GM18517 (cell line): ENCODE measurements around the gene CTXN2.

Experiments used
- ATAC-seq: cut with Tn5 transposase; IDR thresholded peaks from one replicate; pipeline ENCODE4 v1.9.1; 2021; ENCODE audit warnings: mild to moderate bottlenecking, moderate library complexity; ENCODE audit not compliant: unreplicated experiment

The CTXN2 gene

DNA sequence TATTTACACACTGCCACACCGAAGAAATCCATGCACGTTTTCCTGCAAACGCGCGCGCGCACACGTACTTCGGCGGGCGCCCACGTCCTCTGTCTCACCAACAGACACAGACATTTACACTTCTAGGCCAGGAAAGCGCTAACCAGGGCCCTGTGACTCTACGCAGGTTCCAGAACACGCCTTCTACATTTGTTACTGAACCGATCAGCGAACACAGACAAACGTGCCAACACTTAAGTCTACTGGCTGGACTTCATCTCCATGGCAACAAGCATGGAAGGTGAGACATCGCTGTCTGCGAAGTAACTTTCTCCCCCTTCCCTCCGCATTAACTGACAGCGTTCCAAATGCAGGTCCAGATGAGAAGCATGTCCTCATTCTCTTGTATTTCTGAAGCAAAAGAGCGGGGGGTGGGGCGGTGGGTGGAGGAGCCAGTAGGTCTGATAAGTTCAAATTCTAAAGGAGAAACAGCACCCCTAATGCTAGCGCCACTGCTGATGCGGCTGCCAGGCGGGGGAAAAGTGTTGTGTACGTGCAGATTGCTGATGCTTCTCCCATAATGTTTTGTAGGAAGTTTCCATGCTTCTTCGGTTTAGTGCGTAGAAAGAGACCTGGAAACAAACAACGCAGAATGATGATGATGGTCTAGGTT is at the start of gene CTXN2:
TSS of gene CTXN2 (plus strand) at position 92 of the 652 bp plus-strand sequence. CDS start 9,636 bp downstream, outside the sequence.
- ATAC-seq, result no peak

DNA sequence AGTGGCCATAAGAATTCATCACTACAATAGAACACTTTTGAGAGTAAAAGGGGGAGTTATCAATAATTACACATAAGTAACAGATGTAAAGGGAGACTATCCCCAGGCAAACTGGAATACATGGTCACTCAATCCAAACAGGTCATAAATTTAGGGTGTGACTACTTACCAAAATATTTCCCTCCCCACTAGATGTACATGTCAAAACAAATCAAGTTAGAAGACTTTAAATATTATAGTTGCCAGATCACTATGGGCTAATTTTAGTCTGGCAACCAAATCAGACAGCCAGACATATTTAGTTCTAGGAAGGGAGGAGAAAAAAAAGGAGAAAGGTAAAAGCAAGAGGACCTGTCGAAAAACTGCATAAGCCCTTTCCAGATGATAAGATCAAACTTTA is 47.6 kb upstream of the CTXN2 start:
- ATAC-seq, result no peak

DNA sequence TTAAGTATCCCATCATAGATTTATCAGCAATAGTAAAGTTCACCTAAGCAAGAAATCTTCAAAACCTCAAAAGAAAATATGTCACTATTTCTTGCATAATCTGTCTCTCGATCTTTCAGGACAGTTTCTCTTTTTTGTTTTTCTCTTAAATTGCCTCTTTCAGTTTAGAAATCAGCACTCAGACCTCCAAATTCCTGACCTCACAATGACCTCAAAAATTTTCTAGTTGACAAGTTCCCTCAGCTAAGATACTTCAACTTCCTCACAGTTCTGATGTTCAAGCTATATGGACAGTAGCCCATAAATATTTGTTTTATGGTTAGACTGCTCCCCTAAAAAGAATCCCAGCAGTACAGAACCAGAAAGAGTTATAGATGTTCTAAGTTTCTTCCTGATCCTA is 46.6 kb upstream of the CTXN2 start:
- peak; percentile 84 for ATAC-seq

DNA sequence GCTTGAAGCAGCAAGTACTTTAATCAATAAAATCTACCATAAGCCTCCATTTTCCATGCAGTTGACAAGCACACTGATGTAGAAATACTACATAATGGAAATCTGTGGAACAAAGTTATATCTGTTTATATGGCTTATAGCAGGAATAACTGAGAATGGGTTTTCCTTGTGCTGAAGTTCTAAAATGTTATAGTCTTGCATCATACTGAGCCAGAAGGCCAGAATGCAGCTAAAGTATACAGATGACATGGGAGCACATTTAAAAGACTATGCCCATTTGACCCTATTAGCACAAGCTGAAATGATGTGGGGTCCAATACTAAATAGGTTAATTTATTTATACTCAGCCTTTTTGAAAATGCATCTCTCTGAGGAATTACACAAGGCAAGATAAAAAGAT is 45.5 kb upstream of the CTXN2 start:
- no peak for ATAC-seq

DNA sequence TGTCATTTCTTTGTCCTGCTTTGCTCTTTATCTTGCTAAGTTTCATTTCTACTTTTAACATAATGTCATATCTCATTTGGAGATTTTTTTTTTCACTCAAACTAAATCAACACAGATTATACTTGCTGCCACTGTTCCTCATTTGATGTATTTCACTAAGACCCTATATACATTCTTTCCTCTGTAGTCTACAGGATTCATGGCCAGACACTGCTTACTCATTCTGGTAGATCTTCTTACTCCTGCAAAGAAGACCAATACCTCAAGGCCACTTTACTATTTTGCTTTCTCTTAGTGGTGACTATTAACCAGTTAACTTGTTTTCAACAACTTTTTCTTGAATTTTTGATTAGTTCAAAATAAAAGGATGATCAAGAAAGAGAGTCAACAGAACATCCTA is 44.1 kb upstream of the CTXN2 start:
- no peak for ATAC-seq

DNA sequence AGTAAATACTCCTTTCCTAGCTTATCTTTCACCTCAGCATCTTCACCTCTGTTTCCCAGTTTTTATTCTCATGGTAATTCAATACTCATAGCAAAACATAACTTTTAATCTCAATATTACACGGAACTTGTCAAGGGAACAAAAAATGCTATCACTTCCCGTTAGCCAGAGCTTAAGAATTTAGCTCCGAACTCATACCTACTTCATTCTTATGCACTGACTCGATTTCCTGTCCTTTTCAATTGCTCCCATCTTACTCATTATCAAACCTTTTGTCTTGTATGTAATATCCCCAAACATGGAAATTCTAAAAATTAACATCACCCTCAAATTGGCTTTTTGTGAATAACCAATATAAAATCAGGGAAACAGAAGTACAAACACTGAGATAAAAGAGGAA is 41.6 kb upstream of the CTXN2 start:
- no peak for ATAC-seq

DNA sequence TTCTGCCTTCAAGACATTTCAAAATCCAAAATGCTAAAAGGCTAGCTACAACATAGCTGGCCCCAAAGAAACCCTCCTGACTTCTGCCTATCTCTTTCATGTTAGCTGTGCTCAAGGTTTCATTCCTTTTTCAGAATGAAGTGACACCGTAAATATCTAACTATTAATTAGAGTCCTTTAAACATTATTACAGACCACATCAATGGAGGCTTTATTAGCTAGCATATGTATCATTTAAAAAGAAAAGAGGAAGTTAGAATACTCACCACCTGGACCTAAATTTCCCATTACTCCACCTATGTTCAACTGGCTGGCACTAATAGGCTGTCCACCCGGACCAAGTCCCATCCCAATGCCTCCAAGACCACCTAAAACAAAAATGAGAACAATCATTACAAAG is 37.9 kb upstream of the CTXN2 start:
- ATAC-seq, result no peak

DNA sequence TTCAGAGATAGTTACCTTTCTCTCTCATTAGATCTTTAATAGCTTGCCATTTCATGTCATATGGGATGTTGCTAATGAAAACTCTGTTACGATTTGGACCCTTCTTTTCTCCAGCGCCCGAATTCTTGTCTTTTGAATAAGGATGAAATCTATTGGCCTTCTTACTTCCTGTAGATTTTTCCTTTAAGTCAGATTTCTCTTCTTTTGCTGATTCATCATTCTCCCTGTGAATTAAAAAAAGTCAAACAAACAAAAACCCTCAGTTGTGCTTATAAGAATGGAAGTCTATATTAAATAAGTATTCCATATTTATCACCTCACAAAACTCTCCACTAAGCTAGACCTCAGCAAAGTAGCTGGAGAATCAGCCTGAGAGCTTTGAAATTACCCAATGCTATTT is 22.8 kb upstream of the CTXN2 start:
- no peak for ATAC-seq

DNA sequence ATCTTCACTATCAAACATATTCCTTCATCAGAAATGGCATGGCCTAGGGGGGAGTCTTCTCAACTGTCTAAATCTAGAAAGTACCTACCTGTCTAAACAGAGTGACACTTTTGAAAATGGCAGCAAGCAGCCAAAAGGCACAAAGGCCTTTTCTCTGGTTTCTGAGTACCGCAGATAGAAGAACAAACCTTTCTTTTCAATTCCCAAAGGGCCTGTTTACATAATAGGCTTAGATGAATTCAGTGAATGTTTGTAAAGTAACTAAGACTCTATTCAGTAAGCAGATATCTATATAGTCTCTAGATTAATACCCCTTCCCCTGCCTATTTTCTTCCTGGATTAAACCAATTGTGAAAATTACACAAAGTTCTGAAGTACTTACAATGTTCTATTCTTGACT is 20.5 kb upstream of the CTXN2 start:
- ATAC-seq, result no peak

DNA sequence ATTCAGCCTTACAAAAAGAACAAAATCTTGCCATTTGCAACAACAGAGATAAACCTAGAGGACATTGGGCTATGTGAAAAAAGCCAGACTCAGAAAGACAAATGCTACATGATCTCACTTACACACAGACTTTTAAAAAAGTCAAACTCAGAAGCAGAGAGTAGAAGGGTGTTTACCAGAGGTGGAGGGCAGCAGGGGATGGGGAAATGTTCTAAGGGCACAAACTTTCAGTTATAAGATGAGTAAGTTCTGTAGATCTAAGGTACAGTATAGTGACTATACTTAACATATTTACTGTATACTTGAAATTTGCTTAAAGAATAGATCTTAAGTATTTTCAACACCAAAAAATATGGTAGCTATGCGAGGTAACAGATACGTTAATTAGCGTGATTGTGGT is 16.3 kb upstream of the CTXN2 start:
- peak; percentile 42 for ATAC-seq

DNA sequence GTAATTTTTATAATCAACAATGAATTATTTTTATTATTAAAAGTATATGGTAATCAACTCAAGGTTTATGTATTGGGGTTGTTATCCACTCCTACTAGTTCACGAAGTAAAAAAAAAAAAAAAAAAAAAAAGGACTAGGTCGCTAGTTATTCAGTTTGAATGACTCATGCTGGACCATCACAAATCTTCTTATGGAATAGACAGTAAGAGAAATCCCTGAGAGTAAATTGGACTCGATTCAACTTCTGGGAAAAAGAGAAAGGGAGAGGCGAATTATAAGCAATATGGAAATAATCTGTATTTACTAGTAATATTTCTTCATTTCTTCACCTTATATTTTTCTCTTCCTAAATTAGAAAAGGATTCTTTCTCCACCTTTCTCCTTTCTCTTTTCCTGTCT is 15.4 kb upstream of the CTXN2 start:
- ATAC-seq, result no peak

DNA sequence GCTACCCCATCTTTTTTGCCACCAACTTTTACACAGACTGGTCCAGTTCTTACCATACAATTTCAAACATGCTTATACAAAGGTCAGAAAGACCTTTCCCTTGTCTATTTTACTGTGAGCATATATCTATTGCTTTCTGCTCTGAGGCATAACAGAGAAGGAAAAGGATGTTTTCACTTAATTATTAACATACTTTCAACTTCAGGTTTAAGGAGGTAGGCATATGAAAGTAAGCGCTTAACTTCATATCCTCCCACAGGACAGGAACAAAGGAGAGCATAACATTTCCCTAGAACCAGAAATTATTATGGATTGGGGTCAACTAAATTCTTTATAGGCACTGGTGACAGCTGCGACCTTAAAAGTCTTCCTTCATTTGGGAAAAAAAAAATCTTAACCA is 14.5 kb upstream of the CTXN2 start:
- ATAC-seq, result no peak

DNA sequence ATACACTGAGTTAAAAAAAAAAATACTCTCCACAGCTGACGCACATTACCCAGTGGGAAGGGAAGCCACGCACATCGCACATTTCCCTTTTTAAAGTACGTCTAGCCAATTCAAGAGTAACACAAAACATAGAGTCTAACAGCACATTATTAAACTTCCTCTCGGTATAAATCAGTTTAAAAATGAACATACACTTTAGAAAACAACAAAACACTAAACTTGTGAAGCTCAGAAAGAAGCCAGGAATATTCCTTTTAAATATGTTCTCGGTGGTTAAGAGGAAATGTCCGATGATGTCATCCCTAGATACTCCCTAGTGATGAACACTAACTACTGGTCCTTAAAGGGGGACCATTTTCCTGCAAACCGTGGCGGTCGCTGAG is 14.1 kb upstream of the CTXN2 start:
- peak; percentile 61 for ATAC-seq

DNA sequence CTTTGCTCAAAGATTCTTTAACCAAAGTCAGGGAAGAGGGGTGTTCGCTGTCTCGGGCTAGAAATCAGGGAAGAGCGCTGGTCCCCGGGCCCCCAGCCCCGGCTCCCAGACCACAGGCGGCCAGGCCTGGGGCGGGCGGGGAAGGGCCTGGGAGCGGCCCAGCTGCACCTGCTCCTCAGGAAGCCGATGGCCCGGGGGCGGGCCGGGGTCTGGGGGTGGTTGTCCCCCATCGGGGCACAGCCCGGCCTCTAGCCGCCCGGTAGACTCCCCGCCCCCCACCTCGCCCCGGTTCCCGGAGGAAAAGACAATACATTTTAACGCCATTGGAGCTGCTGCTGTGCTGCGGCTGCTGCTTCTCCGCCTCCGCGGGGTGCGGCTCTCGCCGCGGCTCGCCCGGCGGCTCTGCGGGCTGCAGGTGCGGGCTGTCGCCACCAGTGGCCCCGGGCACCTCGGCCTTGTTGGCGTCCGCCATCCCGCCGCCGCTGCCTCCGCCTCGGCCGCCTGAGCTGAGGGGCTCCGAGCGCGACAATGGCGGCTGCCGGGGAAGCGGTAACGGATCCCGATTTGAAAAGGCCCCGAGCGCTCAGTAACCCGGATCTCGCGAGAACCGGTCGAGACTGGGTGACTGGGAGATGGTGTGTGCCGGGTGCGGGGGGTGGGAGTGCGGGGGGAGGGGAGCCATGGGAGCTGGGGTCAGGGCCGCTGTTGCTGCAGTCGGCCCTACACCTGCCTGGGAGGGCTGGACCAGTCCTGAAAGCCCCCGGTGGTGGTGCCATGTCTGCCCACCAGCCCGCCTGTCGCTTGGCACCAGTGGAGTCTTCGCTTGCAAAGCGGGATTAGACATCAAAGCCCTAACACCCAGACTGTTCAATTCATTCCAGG is 13.5 kb upstream of the CTXN2 start, which contains the start of gene MYEF2:
TSS of gene MYEF2 (minus strand) at position 530 of the 882 bp plus-strand sequence. CDS start at position 472, 58 bp downstream.
- ATAC-seq, result peak; percentile 61

DNA sequence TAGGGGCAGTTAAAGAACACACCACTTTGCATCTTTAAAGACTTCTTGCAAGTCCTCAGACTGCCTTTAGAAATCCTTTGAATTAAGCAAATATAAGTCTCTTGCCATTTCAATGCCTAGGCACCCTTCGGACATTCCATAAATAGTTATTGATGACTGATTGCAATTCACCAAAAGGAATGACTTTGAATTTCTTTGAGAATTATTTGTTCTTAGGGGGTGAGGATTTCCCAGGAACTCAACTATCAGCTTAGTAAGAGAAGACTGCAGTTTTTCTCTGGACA is 12.9 kb upstream of the CTXN2 start:
- peak; percentile 2 for ATAC-seq

DNA sequence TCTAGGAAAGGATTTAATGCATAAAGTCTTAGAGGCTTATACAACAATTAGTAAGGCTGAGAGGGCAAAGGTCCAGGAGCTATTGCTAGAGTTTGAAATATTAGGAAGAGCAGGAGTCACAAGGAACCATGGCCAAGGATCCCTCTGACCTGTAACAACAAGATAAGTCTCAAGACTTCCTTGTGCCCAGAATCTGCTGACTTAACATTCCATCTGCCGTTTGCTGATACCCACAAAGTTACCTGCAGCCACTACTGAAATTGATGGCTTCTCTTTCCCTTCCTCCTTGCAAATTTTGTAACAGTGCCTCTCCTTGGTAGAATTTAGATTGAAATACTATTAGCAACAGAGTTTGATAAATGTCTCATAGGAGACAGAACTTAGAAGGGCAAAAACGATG is 8.7 kb upstream of the CTXN2 start:
- no peak for ATAC-seq

DNA sequence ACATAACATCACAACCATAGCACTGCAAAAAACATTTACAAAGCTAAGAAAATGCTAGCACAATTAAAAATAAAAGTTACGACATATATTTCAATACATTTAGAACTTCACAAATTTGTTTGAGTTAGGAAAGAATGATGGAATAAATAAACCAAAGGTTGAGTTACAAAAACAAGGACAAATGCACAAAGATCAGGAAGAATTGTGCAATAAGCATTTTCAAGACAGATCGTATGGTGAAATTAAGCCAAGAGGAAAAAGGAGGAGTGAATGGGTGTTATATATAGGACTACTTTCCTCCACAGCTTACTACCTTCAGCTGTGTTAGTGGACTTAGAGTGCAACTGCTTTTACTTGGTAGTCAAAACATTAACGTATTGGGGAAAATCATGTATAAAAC is 5.9 kb upstream of the CTXN2 start:
- ATAC-seq, result no peak

DNA sequence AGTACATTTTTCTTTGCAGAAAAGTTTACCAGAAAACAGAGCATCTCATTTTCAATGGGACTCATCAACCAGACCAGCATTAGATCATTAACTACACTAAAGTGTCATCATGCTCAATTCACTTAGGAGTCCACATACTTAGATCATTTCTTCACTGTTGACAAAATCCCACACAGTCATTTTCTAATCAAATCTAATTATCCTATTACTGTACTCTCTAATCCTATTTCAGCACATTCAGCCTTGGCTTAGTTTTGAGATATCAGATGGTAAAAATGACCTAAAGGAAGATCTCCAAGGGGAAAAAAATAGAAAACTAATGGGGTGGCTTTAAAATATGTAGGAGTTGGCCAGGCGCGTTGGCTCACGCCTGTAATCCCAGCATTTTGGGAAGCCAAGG is 5.2 kb upstream of the CTXN2 start:
- ATAC-seq, result no peak

DNA sequence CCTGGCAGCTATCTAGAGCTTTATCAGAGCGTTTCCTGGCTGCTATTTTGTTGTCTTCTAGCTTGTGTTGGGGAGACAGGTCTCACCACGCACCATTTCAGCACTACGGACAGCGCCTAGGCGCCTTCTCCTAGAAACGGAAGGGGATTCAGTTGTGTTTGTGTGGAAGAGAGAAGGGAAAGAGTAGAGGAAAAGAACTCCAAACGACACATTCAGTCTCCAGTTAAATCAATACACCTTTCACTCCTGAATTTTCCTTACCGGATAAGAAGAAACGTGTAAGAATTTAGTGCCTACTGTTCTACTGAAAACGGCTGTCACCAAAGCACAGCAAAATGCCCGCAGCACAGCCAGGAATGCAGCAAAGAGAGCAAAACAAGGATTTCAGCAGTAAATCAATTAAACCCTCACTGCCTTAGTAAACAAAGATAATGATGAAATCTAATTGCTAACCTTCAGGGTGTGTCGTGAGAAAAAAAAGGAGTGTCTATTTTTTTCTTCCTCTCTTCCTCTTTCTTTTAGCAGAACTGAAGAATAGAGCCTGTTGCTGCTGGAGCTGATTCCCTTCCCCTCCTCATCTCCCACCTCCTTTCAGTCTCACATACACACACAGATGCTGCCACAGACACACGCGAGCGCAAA is 412 bp upstream of the CTXN2 start:
- ATAC-seq, result no peak

DNA sequence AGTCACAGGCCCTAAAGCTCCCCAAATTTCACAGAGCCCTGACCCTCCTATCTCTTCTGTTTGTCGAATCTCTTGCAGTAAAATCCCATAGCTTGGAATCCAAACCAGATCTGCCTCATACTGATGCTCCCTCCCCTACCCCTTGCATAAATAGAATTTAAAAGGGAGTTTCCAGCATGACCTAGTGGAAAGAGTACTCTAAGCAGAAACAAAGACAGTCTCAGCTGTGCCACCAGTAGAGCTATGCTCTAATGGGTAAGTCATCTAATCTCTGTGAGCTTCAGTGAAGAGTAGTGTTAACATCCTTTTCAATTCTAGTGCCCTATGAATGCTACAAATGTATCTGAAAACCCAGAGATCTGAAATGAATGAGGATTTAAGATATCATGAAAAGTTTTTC is 10.6 kb downstream of the CTXN2 start:
- ATAC-seq, result no peak

DNA sequence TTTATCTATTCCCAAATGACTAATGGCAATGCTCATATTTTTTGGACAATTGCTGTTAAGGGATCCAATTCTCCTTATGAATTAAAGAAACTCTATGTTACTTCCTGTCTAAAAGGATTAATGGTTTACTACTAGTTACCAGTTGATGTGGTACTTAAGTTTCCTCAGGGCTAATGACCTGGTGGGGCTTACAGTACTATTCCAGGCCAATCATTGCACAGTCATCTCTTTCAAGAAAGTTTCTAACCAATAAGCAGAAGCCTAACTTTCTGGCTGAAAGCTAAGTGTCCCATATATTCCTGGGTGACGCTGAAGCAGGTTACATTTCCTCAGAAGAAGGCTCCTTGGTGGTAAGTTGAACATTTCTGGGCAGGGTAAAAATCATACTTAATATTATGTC is 14.5 kb downstream of the CTXN2 start, which contains the start of gene SLC12A1:
TSS of gene SLC12A1 (plus strand) at position 322 of the 400 bp plus-strand sequence. CDS start 1,418 bp downstream, outside the sequence.
- no peak for ATAC-seq

DNA sequence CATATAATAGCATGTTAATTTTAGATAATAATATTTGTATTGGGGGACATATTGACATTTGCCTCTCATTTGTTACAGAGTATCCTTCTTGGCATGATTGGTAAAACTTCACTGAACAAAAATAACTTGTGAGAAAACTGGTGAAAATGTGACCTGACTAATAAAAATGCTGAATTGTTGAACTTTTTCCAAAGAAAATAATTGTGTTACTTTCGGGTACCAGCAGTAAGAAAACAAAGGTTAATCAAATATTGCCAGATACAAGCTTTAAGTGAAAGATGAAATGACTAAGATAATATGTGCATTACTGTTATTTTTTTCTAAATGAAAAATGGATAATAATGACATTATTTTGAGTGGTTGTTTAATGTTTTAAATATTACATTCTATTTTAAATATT is 29.8 kb downstream of the CTXN2 start:
- no peak for ATAC-seq
